ENCODE measurements around the gene AGBL1.

Gene AGBL1

GRCh38 chr15:86399041-86399954 lies 319.6 kb downstream of the AGBL1 start:
- H3K27me3 ChIP-seq (ENCODE audit: insufficient read depth, poor library complexity, severe bottlenecking), result no peaks in the 10 kb centered on the region
- no peak overlapping the region for H3K4me3 ChIP-seq (replicated peaks; ENCODE audit: insufficient read depth, low read length)
- TF ChIP-seq CTCF (IDR thresholded peaks at IDR 0.05; ENCODE audit: insufficient read depth, low read length), result no peak
- TF ChIP-seq POLR2AphosphoS5 (IDR thresholded peaks at IDR 0.05; ENCODE audit: low read depth), result no peak
- TF ChIP-seq GABPA (IDR thresholded peaks at IDR 0.05; ENCODE audit: low read depth), result no peak
- no peak for TF ChIP-seq REST (IDR thresholded peaks at IDR 0.05; ENCODE audit: insufficient replicate concordance, low read depth)
- no peak for TF ChIP-seq SPI1 (IDR thresholded peaks at IDR 0.05; ENCODE audit: borderline replicate concordance, low read depth)
- no peak overlapping the region for H3K27ac ChIP-seq (replicated peaks)
- DNase-seq (ENCODE audit: low read depth in 1 of 2, low spot score in 1 of 2), result no peak

- no peak for DNase-seq (ENCODE audit: low read depth in 1 of 2, low spot score in 1 of 2)
- Histone ChIP-seq H3K4me3 (replicated peaks; ENCODE audit: insufficient read depth, low read length) (no peak overlapping the region), H3K27ac (replicated peaks) (no peak overlapping the region), H3K27me3 (ENCODE audit: insufficient read depth, poor library complexity, severe bottlenecking) (no peaks in the 10 kb centered on the region)
- TF ChIP-seq POLR2AphosphoS5 (IDR thresholded peaks at IDR 0.05; ENCODE audit: low read depth) (no peak), GABPA (IDR thresholded peaks at IDR 0.05; ENCODE audit: low read depth) (no peak), CTCF (IDR thresholded peaks at IDR 0.05; ENCODE audit: insufficient read depth, low read length) (no peak), REST (IDR thresholded peaks at IDR 0.05; ENCODE audit: insufficient replicate concordance, low read depth) (no peak), SPI1 (IDR thresholded peaks at IDR 0.05; ENCODE audit: borderline replicate concordance, low read depth) (no peak)
Observed at GRCh38 chr15:86403221-86403620, 323.6 kb downstream of the AGBL1 start.

- H3K27me3 ChIP-seq (ENCODE audit: insufficient read depth, poor library complexity, severe bottlenecking), result no peaks in the 10 kb centered on the region
- no peak overlapping the region for H3K27ac ChIP-seq (replicated peaks)
- no peak for DNase-seq (ENCODE audit: low read depth in 1 of 2, low spot score in 1 of 2)
- H3K4me3 ChIP-seq (replicated peaks; ENCODE audit: insufficient read depth, low read length), result no peak overlapping the region
- TF ChIP-seq REST (IDR thresholded peaks at IDR 0.05; ENCODE audit: insufficient replicate concordance, low read depth) (no peak), POLR2AphosphoS5 (IDR thresholded peaks at IDR 0.05; ENCODE audit: low read depth) (no peak), SPI1 (IDR thresholded peaks at IDR 0.05; ENCODE audit: borderline replicate concordance, low read depth) (no peak), GABPA (IDR thresholded peaks at IDR 0.05; ENCODE audit: low read depth) (no peak), CTCF (IDR thresholded peaks at IDR 0.05; ENCODE audit: insufficient read depth, low read length) (no peak)
Observed at GRCh38 chr15:86403914-86404583, 324.4 kb downstream of the AGBL1 start.

All from HL-60 (cell line).